GM12878 (cell line): Measurements from ENCODE around the gene ARID4B.

Experiments
- ATF7 ChIP-seq: fragments of 450-650 bp; IDR thresholded peaks from 2 replicates; pipeline ENCODE4 v1.6.1; 2016; ENCODE audit warnings: low read depth, mild to moderate bottlenecking
- BRCA1 ChIP-seq: IDR thresholded peaks from 2 replicates; pipeline ENCODE4 v1.6.1; 2011; ENCODE audit warnings: low read depth, low read length, improper control_type of control experiment
- ETV6 ChIP-seq, 2 experiments: fragments of 450-650 bp in 1 of 2; IDR thresholded peaks in 1 of 2; conservative IDR thresholded peaks in 1 of 2; 2 replicates each; pipeline ENCODE4 v1.6.1; 2014; ENCODE audit warnings: antibody characterized with exemption in 1 of 2, borderline replicate concordance in 1 of 2, low read depth in 1 of 2, mild to moderate bottlenecking in 1 of 2, moderate library complexity in 1 of 2
- GABPA ChIP-seq: IDR thresholded peaks from 2 replicates; pipeline ENCODE4 v1.6.1; 2014; ENCODE audit warnings: antibody characterized with exemption, low read depth, mild to moderate bottlenecking, inconsistent platforms
- KLF5 ChIP-seq: fragments of 450-650 bp; IDR thresholded peaks from 2 replicates; pipeline ENCODE4 v1.6.1; 2014; ENCODE audit warnings: mild to moderate bottlenecking; ENCODE audit not compliant: partially characterized antibody
- RAD21 ChIP-seq: IDR thresholded peaks from 2 replicates; pipeline ENCODE4 v1.6.1; 2011; ENCODE audit warnings: mild to moderate bottlenecking, low read depth, low read length, moderate library complexity; ENCODE audit not compliant: insufficient read depth
- RCOR1 ChIP-seq: conservative IDR thresholded peaks from 2 replicates; pipeline ENCODE4 v1.6.1; 2012; ENCODE audit warnings: low read depth, low read length, improper control_type of control experiment
- RELA ChIP-seq: fragments of 450-650 bp; IDR thresholded peaks from 2 replicates; pipeline ENCODE4 v1.8.0; 2014; ENCODE audit warnings: borderline replicate concordance; ENCODE audit not compliant: partially characterized antibody
- ZNF274 ChIP-seq: IDR thresholded peaks from one replicate; pipeline ENCODE4 v1.8.0; 2011; ENCODE audit not compliant: insufficient read length, insufficient read depth
- TF ChIP-seq, protein P1 (sequence below), 3 experiments: IDR thresholded peaks in 2 of 3; conservative IDR thresholded peaks in 1 of 3; 2 replicates each; pipeline ENCODE4 v1.5.1; 2011; ENCODE audit warnings: low read depth in 3 of 3, low read length in 3 of 3, mild to moderate bottlenecking in 3 of 3, control low read depth in 2 of 3, moderate library complexity in 2 of 3, inconsistent platforms in 1 of 3, mixed read lengths in 1 of 3; ENCODE audit not compliant: control insufficient read depth in 2 of 3, insufficient read depth in 1 of 3; ENCODE audit errors: extremely low read depth in 1 of 3
- TF ChIP-seq, protein P2 (sequence below): IDR thresholded peaks from 2 replicates; pipeline ENCODE4 v1.6.1; 2012; ENCODE audit warnings: mild to moderate bottlenecking, low read depth, low read length

DNA sequence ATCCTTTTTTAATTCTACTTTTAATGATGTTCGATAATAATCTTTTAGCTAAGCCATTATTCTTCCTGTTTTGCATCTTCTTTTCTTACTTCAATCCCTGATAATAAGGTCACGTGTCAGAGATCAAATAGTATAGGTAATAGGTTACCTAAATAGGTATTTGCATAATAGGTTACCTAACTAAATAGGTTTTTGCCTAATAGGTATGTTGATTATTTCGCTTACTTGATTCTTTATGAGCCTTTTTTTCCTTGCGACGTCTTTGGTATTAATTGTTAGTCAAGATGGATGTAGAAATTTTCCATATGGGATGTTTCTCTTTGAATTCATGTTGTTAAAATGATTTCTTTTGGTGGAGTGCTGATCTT, 2.9 kb upstream of the ARID4B start:
- no peak for TF ChIP-seq ATF7
- TF ChIP-seq RCOR1 = no peak
- TF ChIP-seq, protein P1, sequence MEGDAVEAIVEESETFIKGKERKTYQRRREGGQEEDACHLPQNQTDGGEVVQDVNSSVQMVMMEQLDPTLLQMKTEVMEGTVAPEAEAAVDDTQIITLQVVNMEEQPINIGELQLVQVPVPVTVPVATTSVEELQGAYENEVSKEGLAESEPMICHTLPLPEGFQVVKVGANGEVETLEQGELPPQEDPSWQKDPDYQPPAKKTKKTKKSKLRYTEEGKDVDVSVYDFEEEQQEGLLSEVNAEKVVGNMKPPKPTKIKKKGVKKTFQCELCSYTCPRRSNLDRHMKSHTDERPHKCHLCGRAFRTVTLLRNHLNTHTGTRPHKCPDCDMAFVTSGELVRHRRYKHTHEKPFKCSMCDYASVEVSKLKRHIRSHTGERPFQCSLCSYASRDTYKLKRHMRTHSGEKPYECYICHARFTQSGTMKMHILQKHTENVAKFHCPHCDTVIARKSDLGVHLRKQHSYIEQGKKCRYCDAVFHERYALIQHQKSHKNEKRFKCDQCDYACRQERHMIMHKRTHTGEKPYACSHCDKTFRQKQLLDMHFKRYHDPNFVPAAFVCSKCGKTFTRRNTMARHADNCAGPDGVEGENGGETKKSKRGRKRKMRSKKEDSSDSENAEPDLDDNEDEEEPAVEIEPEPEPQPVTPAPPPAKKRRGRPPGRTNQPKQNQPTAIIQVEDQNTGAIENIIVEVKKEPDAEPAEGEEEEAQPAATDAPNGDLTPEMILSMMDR (IDR thresholded peaks at IDR 0.05 in 2 of 3, conservative IDR thresholded peaks at IDR 0.05 in 1 of 3; ENCODE audit: control insufficient read depth in 2 of 3, extremely low read depth in 1 of 3, insufficient read depth in 1 of 3, low read depth in 3 of 3, low read length in 3 of 3) = no peak
- TF ChIP-seq, protein P2, sequence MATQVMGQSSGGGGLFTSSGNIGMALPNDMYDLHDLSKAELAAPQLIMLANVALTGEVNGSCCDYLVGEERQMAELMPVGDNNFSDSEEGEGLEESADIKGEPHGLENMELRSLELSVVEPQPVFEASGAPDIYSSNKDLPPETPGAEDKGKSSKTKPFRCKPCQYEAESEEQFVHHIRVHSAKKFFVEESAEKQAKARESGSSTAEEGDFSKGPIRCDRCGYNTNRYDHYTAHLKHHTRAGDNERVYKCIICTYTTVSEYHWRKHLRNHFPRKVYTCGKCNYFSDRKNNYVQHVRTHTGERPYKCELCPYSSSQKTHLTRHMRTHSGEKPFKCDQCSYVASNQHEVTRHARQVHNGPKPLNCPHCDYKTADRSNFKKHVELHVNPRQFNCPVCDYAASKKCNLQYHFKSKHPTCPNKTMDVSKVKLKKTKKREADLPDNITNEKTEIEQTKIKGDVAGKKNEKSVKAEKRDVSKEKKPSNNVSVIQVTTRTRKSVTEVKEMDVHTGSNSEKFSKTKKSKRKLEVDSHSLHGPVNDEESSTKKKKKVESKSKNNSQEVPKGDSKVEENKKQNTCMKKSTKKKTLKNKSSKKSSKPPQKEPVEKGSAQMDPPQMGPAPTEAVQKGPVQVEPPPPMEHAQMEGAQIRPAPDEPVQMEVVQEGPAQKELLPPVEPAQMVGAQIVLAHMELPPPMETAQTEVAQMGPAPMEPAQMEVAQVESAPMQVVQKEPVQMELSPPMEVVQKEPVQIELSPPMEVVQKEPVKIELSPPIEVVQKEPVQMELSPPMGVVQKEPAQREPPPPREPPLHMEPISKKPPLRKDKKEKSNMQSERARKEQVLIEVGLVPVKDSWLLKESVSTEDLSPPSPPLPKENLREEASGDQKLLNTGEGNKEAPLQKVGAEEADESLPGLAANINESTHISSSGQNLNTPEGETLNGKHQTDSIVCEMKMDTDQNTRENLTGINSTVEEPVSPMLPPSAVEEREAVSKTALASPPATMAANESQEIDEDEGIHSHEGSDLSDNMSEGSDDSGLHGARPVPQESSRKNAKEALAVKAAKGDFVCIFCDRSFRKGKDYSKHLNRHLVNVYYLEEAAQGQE = no peak
- no peak for TF ChIP-seq ZNF274
- no peak for TF ChIP-seq ETV6 (conservative IDR thresholded peaks at IDR 0.05 in 1 of 2, IDR thresholded peaks at IDR 0.05 in 1 of 2; ENCODE audit: borderline replicate concordance in 1 of 2, low read depth in 1 of 2)
- no peak for TF ChIP-seq BRCA1
- TF ChIP-seq RAD21 = no peak
- no peak for TF ChIP-seq RELA
- TF ChIP-seq KLF5 = no peak
- no peak for TF ChIP-seq GABPA
